GM12864 (cell line): ENCODE measurements around the gene ABCC9.
"Not testable (repeated sequence)": the region's sequence is repeated elsewhere in the genome, so short reads cannot be mapped to it uniquely, and the experiment has no call there.

Experiments used
- DNase-seq: peaks from one replicate; pipeline ENCODE4 v3.0.0-alpha.2; 2011; ENCODE audit warnings: low read depth
- H3K4me3 ChIP-seq: 2 replicates; pipeline ENCODE4 v1.5.1; 2011; ENCODE audit warnings: mild to moderate bottlenecking, low read depth, low read length, control low read depth
- CTCF ChIP-seq: IDR thresholded peaks from 2 replicates; pipeline ENCODE4 v1.5.1; 2011; ENCODE audit warnings: low read depth, mild to moderate bottlenecking, moderate library complexity, low read length, control low read depth, inconsistent platforms; ENCODE audit errors: missing control alignments

The ABCC9 gene

GRCh38 chr12:21939435-21939834 is 1.8 kb downstream of the ABCC9 start:
- DNase-seq: no peak
- TF ChIP-seq CTCF: no peak
- H3K4me3 ChIP-seq: no peak overlapping the region

- TF ChIP-seq CTCF: no peak
- DNase-seq: no peak
- H3K4me3 ChIP-seq: no peak overlapping the region
These were observed 2.3 kb downstream of the ABCC9 start for GRCh38 chr12:21938879-21939278.

GRCh38 chr12:21934173-21934572 is 7.1 kb downstream of the ABCC9 start:
- no peak for DNase-seq
- no peak overlapping the region for H3K4me3 ChIP-seq
- no peak for TF ChIP-seq CTCF

GRCh38 chr12:21933656-21934055 is 7.6 kb downstream of the ABCC9 start:
- no peak for TF ChIP-seq CTCF
- no peak overlapping the region for H3K4me3 ChIP-seq
- DNase-seq: no peak

- H3K4me3 ChIP-seq, DNase-seq: not testable (repeated sequence)
These were observed 11.3 kb downstream of the ABCC9 start for GRCh38 chr12:21929972-21930371.

GRCh38 chr12:21925296-21925913 is 15.8 kb downstream of the ABCC9 start:
- DNase-seq: no peak
- H3K4me3 ChIP-seq: no peak overlapping the region
- TF ChIP-seq CTCF: no peak

- TF ChIP-seq CTCF: no peak
- H3K4me3 ChIP-seq: no peak overlapping the region
- DNase-seq: no peak
These were observed 19.8 kb downstream of the ABCC9 start for GRCh38 chr12:21921436-21921835.
